ENCODE results near the gene TCP11L1.

TCP11L1 gene, protein sequence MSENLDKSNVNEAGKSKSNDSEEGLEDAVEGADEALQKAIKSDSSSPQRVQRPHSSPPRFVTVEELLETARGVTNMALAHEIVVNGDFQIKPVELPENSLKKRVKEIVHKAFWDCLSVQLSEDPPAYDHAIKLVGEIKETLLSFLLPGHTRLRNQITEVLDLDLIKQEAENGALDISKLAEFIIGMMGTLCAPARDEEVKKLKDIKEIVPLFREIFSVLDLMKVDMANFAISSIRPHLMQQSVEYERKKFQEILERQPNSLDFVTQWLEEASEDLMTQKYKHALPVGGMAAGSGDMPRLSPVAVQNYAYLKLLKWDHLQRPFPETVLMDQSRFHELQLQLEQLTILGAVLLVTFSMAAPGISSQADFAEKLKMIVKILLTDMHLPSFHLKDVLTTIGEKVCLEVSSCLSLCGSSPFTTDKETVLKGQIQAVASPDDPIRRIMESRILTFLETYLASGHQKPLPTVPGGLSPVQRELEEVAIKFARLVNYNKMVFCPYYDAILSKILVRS

DNA sequence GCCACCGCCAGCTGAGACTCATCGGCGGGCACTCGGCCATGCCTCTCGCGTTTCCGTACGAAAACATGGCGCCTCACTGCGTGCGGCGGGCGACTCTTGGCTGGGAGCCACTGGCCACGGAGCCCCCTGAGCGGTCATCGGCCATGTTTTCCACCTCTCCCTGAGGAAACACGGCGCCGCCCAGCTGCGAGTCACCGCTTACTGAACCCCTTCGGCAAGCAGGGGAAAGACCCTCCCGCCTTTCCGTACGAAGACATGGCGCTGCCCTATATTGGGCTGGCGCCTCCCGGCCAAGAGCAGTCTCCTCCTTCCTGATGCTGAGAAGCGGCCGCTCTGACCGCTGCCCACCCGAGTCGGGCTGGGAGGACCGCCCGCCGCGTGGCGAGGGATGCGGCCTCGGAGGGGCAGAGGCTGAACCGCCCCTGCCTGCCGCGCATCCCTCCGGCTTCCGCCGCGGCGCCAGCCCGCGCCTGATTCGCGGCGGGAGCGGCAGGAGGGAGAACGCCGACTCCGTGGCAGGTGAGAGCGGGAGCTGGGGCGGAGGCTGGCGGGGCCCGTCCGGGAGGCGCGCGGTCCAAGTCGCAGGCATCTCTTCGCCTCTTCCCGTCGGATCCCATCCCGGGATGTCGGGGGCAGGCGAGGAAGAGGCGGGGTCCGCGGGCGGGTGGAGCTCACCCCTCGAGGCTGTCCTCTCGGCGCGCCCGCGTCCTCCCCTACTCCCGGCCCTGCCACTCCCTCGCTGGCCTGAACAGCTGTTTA lies at the start of gene TCP11L1:
TSS of gene TCP11L1 (plus strand) at position 299 of the 759 bp plus-strand sequence. CDS start 4,202 bp downstream, outside the sequence.
- peak; percentile 75 for DNase-seq (ENCODE audit: low read depth)

DNA sequence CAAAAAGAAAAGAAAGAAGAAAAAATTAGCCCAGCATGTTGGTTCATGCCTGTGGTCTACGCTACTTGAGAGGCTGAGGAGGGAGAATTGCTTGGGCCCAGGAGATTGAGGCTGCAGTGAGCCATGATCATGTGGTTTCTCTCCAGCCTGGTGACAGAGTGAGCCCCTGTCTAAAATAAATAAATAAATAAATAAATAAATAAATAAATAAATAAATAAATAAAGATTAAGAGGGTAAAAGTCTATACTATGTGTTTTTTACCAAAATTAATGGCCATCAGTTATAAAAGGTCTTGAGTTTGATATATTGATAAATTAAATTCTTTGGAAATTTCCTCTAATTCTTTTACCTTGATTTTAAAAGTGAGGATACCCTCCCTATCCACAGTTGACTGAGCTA lies 48.9 kb upstream of the TCP11L1 start:
- DNase-seq (ENCODE audit: low read depth) = no peak

DNA sequence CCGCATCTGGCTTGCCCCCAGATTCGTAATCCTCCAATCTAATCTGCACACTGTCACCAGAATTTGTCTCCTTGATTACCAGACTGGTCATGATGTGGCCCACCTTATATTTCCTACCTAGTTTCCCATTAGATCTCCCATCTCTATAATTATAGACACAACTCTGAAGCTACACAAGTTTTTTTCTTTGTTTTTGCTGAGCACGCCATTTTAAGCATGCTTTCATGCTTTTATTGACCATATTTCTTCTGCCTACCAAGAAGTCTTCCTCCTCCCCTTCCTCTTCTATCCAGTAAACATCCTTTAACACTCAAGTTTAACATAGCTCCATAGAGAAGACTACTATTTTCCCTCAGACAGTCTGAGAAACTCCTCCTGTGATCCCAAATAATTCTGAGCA lies 47.9 kb upstream of the TCP11L1 start:
- no peak for DNase-seq (ENCODE audit: low read depth)

DNA sequence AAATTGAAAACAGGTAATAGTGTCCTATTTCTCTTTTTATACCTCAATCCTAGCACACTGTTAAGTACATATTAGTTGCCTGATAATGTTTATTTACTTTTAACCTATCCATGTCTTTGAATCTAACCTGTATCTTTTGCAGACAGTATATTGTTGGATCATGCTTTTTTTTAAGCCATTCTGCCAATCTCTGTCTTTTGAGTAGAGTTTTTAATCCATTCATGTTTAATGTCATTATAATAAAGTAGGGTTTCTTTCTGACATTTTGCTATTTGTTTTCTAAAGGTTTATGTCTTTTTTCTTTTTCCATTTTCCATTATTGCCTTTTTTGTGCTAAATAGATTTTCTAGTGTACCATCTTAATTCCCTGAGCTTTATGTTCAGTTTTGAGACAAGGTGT lies 47.5 kb upstream of the TCP11L1 start:
- DNase-seq (ENCODE audit: low read depth) = no peak

DNA sequence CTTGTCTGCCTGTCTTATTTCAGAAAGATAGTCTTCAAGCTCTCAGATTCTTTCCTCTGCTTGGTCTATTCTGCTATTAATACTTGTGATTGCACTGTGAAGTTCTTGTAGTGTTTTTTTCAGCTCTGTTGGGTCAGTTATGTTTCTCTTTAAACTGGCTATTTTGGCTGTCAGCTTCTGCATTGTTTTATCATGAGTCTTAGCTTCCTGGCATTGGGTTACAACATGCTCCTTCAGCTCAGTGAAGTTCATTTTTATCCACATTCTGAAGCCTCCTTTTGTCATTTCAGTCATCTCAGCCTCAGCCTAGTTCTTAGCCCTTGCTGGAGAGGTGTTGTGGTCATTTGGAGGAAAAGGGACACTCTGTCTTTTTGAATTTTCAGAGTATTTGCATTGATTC lies 39.2 kb upstream of the TCP11L1 start:
- DNase-seq (ENCODE audit: low read depth) = no peak

DNA sequence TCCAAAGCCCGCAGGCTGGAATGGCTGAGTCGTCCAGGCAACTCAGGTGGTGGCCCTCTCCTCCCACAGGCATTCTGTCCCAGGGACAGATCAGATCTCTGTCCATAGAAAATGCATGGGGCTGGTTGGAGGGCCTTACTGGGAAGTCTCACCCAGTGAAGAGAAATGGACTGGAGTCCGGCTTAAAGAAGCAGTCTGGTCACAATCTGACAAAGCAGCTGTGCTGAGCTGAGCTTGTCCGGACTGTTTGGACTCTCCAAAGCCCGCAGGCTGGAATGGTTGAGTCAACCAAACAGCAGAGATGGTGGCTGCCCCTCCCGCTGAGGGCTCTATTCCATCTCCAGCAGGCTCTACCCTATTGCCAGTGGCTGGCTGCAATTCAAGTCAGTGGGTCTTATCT lies 38.1 kb upstream of the TCP11L1 start:
- DNase-seq (ENCODE audit: low read depth) = no peak

DNA sequence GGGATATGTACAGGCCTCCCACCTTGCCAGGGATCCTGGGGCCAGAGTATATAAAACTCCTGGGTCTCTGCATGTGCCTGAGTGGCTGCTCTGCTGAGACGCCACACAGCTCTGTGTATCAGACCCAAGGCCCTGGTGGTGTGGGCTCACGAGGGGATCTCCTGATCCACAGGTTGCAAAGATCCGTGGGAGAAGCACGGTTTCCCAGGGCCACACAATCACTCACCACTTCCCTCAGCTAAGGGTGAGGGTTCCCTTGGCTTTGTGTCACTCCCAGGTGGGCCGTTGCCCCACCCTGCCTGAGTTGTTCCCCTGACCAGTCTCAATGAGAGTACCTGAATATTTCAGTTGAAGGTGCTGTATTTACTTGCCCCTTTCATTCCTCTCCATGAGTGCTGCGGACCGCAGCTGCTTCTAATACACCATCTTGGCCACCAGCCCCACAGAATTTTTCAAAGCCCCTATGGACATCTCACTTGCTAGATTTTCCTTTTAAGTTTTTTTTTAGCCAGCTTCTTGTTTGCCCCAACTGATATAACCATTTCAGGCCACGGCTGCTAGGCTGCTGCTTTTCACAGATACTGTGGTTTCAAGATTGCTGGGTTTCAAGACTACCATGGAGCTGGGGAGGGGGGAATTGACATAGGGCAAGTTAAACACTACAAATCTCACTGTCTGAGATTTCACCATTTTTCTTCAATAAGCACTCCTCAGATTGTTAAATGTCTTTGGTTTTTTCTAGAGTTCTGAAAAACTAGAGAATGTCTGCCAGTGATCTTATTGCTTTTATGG lies 37.4 kb upstream of the TCP11L1 start:
- no peak for DNase-seq (ENCODE audit: low read depth)

DNA sequence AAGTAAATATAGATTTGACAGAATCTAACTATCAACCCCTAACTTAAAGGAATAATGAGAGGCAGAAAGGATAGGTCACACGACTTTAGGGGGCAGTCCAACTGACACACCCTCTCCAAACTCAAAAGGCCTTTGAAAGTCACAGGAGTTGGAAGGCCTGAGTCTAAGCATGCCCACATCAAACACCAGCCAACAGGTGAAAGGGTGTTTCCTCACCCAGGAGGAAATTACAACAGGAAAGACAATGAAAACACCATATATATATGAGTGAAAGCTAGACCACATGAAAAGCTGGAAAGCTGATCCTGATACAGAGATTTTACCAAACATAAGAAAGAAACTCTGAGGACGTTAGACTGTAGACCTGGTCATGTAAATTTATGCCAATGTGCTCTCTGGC lies 34.2 kb upstream of the TCP11L1 start:
- DNase-seq (ENCODE audit: low read depth) = no peak

DNA sequence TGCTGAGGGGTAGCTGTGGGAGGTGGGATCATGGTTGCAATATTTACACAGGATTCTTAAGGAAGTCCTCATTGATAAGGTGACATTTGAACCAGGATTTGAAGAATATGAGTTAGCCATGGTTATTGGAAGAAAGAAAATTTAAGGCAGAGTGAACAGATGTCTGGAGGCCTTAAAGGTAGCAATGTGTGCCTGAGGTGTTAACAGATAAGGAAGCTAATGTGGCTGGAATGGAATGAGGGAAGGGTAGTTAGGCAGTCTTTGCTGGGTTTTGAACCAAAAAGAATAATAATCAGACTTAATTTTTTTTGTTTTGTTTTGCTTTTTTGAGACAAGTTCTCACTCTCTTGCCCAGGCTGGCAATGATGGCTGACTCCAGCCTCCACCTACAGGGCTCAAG lies 33.4 kb upstream of the TCP11L1 start:
- no peak for DNase-seq (ENCODE audit: low read depth)

DNA sequence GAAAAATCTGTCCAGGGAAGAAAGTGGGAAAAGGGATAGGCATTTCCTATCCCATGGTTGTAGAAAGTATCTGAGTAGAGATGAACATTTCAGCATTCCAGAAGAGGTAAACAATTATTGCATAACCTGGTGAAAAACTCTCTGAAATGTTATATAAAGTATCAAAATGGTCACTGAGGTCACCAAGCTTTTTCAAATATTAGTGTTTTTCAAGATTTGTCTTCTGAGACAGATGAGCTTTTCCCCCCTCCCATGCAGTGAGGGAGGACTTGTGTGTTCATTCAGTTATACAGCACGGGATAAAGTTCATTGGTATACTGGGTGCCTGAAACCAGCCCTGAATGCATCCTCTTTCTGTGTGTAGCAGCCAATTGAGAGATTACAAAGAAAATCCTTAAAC lies 25.6 kb upstream of the TCP11L1 start:
- DNase-seq (ENCODE audit: low read depth) = no peak

DNA sequence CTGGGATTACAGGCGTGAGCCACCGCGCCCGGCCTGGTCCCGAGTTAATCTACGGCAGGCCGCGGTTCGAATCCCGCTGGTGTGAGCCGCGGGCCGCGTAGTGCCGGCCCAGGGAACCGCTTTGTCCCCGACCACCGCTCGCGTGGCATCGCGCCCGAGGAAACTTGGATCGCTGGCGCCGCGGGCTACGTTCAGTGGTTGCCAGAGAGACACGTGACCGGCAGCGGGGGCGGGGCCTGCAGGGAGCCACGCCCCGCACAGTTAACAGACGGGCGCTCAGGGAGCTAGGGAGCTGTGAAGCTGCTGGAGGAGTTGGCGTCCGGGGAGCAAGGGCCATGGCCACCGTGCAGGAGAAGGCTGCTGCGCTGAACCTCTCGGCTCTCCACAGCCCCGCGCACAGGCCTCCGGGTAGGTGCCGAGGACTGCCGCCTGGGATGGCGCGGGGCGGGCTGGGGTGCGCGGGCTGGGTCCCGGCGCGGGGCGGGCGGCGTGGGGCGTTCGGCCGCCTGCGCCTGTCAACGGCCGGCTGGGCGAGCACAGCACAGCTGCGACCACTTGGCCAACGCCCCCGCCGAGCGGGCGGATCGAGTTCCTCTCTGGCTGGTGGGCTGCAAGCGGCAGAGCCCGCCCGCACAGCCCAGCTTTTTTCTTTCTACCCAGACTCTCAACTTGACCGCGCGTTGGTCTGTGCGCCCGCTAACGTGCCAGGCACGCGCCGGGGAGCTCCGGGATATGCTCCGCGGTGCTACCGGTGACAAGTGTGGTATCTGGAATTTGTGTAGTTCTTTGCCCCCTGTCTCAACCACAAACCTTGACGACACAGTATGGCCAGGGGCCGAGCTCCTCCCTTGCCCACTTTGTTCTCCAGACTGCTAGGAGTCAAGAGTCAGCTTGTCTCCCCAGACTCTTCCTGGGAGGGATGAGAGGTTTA lies 23.5 kb upstream of the TCP11L1 start, which contains the start of gene DEPDC7:
TSS of gene DEPDC7 (plus strand) at position 258 of the 931 bp plus-strand sequence. CDS start at position 336, 78 bp downstream.
- peak; percentile 63 for DNase-seq (ENCODE audit: low read depth)

DNA sequence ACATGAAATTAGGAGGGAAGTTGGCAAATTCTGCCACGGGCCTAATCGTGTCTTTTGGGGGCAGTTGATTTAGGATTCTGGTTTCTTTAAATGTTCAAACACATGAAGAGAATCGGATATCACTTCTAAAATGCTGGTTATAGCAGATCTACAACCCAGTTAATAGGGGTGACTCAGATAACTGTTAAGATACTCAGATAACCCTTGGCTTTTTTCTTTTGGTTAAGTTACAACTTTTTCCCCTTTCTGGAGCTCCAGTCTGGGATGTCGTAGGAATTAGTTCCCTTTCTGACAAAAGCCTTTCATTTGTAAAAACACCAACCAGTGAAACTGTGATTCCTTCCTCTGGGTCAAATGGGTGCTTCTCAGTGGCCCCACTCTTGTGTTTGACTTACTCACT lies 22.7 kb upstream of the TCP11L1 start:
- no peak for DNase-seq (ENCODE audit: low read depth)

DNA sequence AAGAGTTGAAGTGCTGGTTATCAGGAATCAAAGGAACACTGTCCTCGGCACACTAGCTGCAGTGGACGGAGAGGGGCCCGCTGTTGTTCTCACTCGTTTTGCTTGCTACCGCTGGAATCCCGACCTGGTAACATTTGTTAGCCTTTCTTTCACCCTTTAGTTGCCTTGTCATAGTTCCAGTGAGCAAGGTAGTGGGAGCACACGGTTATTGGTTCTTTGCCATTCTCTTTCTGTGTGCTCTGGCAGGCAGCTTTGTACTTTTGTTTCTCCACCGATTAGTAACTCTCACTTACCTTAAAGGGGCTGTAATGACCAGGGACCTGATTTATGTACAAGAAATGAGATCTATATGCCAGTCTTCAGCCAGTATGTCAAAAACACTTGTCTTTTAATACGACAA lies 21.9 kb upstream of the TCP11L1 start:
- no peak for DNase-seq (ENCODE audit: low read depth)

DNA sequence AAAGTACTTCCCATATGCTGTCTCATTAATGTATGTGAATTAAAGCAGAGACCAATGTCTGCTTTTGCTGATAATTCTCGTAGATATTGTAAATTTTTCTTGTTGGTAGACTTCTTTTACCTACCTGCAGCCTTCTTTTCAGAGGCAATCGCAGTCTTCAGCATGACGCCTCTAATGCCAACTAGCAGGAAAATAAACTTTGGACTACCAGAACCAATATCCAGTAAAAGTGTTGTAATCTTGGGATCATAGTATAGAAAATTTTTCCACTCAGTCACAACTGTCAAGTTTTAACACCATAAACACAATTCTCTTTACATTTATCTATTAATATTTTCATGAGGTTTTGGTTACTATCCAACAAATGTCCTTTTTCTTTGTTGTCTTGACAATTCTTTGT lies 21.4 kb upstream of the TCP11L1 start:
- DNase-seq (ENCODE audit: low read depth) = no peak

DNA sequence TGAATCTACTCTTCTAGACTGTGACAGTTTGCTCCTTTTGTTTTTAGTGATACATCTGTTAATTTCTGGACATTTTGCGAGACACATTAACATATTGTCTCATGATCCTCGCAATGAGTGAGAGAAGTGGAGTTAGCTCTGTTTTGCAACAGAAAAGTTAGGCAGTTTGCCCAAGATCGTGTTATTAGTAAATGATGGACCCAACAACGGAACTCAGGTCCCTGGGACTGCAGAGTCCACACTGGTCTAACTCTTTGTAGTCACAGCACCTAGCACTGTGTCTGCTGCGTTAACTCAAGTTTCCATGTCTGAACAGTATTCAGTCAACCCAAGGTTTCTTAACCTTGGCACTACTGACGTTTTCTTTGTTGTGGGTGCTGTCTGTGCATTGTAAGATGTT lies 20.5 kb upstream of the TCP11L1 start:
- DNase-seq (ENCODE audit: low read depth) = no peak

DNA sequence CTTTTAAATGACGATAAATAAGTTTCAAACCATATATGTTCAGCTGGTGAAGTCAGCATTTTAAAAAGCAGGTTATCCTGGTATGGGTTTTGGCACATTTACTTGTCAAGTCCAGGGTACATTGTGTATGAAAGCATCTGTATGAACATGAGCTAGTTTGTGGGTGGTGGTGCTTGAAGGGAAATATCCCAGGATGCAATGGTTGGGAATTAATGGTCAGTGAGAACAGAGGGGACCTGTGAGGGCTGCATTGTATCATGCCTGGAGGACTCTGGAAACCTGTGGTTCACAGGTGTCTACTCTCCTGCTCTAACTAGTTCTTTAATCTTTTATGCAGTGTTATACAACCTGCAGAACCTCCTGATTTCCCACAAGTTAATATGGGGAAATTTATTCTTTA lies 17.9 kb upstream of the TCP11L1 start:
- DNase-seq (ENCODE audit: low read depth) = no peak

DNA sequence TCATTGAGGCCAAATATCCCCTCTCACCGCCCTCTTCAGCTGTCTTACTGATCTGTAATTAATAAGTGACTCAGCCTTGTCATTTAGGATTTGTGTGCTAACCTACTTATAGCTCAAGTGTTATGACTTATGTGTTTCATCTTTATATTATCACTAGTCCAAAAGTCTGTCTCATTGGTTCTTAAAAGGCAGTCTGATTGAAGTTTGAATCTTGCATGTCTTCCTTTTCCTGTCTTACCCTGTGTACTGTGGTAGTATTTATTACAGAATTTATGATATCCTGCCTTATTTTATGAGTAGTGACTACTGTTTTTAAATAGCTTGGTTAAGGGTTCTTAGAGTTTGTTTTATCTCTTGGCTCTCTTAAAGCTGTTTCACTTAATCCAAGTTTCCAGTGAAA lies 17.4 kb upstream of the TCP11L1 start:
- no peak for DNase-seq (ENCODE audit: low read depth)

DNA sequence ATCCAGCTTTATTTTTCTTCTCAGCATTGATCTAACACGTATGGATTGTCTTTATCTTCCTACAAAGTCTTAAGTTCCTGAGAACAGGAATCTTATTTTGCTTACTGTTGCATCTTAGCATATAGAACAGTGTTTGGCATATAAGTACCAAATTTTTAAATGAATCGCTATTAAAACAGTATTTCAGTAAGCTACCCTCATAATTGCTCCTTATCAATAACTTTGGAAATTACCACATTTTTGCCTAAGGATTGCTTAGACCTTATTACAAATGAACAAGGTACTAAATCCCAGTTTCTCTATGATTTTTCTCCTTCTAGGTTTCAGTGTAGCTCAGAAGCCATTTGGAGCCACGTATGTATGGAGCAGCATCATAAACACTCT lies 14.0 kb upstream of the TCP11L1 start:
- DNase-seq (ENCODE audit: low read depth) = no peak

DNA sequence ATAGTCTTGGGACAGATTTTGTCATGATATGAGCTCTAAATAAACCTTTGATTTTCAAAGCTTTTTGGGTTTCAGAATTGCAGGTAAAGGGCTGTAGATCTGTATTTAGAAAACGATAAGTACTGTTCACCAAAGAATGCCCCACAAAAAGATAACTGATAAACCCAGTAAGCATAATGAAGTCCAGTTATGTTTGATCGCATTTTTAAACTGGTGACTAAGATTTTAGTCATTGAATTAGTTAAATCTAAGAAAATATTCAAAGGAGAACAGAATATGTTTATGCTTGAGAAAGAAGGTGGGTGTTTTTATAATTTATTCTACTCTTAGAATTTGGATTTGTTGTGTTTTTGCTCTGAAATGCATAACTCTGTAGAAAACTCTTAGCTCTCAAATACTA lies 12.1 kb upstream of the TCP11L1 start:
- no peak for DNase-seq (ENCODE audit: low read depth)

DNA sequence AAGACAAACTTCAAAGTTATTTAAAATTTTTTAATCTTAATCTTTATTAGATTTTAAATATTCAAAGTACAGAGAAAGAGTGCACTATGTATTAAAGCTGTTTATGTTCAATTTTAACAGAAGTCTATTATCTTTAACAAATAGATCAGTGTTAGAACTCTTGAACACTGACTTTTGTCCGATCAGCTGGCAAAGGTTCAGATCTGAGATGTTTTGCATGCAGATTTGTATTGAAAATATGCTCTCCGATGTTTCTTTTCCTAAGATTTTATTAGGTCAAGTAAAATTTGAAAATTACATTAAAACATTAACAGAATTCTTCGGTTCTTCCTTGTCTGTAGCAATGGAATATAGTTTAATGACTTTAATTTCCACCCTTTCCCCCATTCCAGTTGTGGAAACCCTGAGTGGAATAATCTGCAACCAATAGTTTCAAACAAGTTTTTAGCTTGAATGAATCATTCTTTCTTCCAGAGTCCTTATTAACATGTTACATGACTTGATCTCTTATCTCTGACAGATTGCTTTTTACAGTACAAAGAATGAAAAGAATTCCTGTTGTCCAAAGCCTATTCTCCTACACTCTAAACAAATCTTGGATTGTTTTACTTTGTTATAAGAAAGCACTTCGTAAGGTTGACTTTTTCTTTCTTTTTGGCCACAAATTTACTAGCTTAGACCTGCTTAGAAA lies 11.4 kb upstream of the TCP11L1 start:
- DNase-seq (ENCODE audit: low read depth) = no peak

DNA sequence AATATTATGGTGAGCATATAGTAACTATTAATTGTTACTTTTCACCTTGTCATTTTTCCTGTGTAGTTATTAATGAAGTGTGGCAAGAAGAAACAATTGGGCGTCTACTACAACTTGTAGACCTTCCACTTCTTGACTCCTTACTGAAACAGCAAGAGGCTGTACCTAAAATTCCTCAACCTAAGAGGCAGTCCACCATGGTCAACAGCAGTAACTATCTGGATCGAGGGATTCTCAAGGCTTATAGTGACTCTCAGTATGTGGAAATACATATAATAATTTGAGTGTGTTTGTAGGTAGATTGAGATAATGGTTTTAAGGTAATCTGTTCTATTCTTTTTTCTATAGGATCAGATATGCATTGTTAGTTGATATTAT lies 10.8 kb upstream of the TCP11L1 start:
- DNase-seq (ENCODE audit: low read depth) = no peak

Data from activated T-cell treated with anti-CD3 and anti-CD28 coated beads for 24 hours (primary cell).